Lower leg skin (tissue), 4 donors: ENCODE data around the gene SELENOS. TPM values are rescaled to one million over a fixed set of nuclear protein-coding genes. Genes with fewer than 3 reads are reported as not detected.

ENCODE experiments used
- DNase-seq, 2 donors: peaks; one replicate each; pipeline ENCODE4 v3.0.0-alpha.2; 2019; ENCODE audit warnings: low spot score in 2 of 2
- H3K4me3 ChIP-seq: fragments of 200-600 bp; sonication (generic); 2 replicates; pipeline ENCODE4 v1.5.1; 2017; ENCODE audit warnings: mild to moderate bottlenecking, low read depth; ENCODE audit not compliant: poor library complexity, severe bottlenecking
- CTCF ChIP-seq, 3 donors: fragments of 450-650 bp; IDR thresholded peaks; one replicate each; pipeline ENCODE4 v1.5.1; 2016; ENCODE audit warnings: antibody characterized with exemption in 3 of 3, mild to moderate bottlenecking in 3 of 3, moderate library complexity in 2 of 3
- POLR2A ChIP-seq, 2 donors: fragments of 450-650 bp; IDR thresholded peaks; one replicate each; pipeline ENCODE4 v1.6.1; 2016 to 2017; ENCODE audit warnings: antibody characterized with exemption in 2 of 2, mild to moderate bottlenecking in 1 of 2, moderate library complexity in 1 of 2
- WGBS, 2 donors: methylation state at CpG; one replicate each; pipeline ENCODE4 v1.1.5; 2018; 5-methylcytosine and 5-hydroxymethylcytosine counted together
- intact Hi-C: fragments of 100-400 bp; cut with DNase I; formaldehyde crosslinking; loops from one replicate; pipeline ENCODE4 v1.15.0; 2023; ENCODE audit warnings: low total_unique reads
- total RNA-seq, 4 donors: library from RNA; depleted of rRNA; stranded (reverse); fragments of >200 nt; gene quantifications; one replicate each; pipeline ENCODE4 v1.1.0, GENCODE V29; 2016

The SELENOS gene
- 10 to 100 TPM; 64.9 to 74.5 (median 67.8) TPM for total RNA-seq

- WGBS, 2 donors = 0 to 2% methylated on average over 32 to 41 of the region's 91 CpGs
- DNase-seq = peak; percentile 88 to 97
- intact Hi-C loops = no loop called here
- peak within 1 kb of the TSS; percentile 62 for H3K4me3 ChIP-seq
- TF ChIP-seq CTCF (IDR thresholded peaks at IDR 0.05) (no peak), POLR2A (IDR thresholded peaks at IDR 0.05) (peak in 1 of 2 donors; percentile 48)
Observed at GRCh38 chr15:101277038-101277822, at the start of gene SELENOS. Gene SELENOS, minus strand, starts transcription at chr15:101277485. Its CDS starts 68 bp downstream, at chr15:101277417.

GRCh38 chr15:101326462-101327146, 49.3 kb upstream of the SELENOS start:
- TF ChIP-seq CTCF (IDR thresholded peaks at IDR 0.05) = no peak
- no peak for TF ChIP-seq POLR2A (IDR thresholded peaks at IDR 0.05)
- WGBS, 2 donors = 83 to 86% methylated on average over 11 to 21 of the region's 21 CpGs
- H3K4me3 ChIP-seq = no peak overlapping the region
- intact Hi-C loops = no loop called here
- peak in 1 of 2 donors; percentile 68 for DNase-seq

GRCh38 chr15:101326026-101326315, 48.7 kb upstream of the SELENOS start:
- intact Hi-C loops = no loop called here
- TF ChIP-seq POLR2A (IDR thresholded peaks at IDR 0.05) (no peak), CTCF (IDR thresholded peaks at IDR 0.05) (no peak)
- DNase-seq = no peak
- no peak overlapping the region for H3K4me3 ChIP-seq
- 89 to 92% methylated on average over 8 of the region's 8 CpGs for WGBS, 2 donors

GRCh38 chr15:101325263-101326025, 48.2 kb upstream of the SELENOS start:
- intact Hi-C loops = no loop called here
- TF ChIP-seq POLR2A (IDR thresholded peaks at IDR 0.05) (no peak), CTCF (IDR thresholded peaks at IDR 0.05) (no peak)
- H3K4me3 ChIP-seq = no peak overlapping the region
- DNase-seq = peak in 1 of 2 donors; percentile 83
- WGBS, 2 donors = 90 to 95% methylated on average over 14 to 19 of the region's 19 CpGs

GRCh38 chr15:101324524-101325177, 47.4 kb upstream of the SELENOS start:
- WGBS, 2 donors = 82 to 83% methylated on average over 13 of the region's 13 CpGs
- TF ChIP-seq POLR2A (IDR thresholded peaks at IDR 0.05) (no peak), CTCF (IDR thresholded peaks at IDR 0.05) (no peak)
- DNase-seq = peak in 1 of 2 donors; percentile 65
- no peak overlapping the region for H3K4me3 ChIP-seq
- intact Hi-C loops = no loop called here
